Smooth muscle cell (in vitro differentiated cells): ENCODE results near the gene KDELR1. TPM values are rescaled to one million over a fixed set of nuclear protein-coding genes. Genes with fewer than 3 reads are reported as not detected.

Experiments
- DNase-seq: peaks from one replicate; lab custom pipeline; 2025; ENCODE audit not compliant: unreplicated experiment; lab: John Stamatoyannopoulos, UW
- H2AFZ ChIP-seq: fragments of 200-600 bp; sonication (generic); 2 replicates; pipeline ENCODE4 v1.6.0; 2016; ENCODE audit warnings: antibody characterized with exemption, low read depth, mild to moderate bottlenecking
- H3F3A ChIP-seq: fragments of 200-600 bp; sonication (generic); 2 replicates; pipeline ENCODE4 v1.6.0; 2017; ENCODE audit warnings: antibody characterized with exemption, low read depth
- H3K27ac ChIP-seq: fragments of 200-600 bp; sonication (generic); 2 replicates; pipeline ENCODE4 v1.5.1; 2016; ENCODE audit warnings: low read depth, mild to moderate bottlenecking
- H3K27me3 ChIP-seq: fragments of 200-600 bp; sonication (generic); 2 replicates; pipeline ENCODE4 v1.6.1; 2016; ENCODE audit warnings: low read depth, mild to moderate bottlenecking
- H3K36me3 ChIP-seq: fragments of 200-600 bp; sonication (generic); 2 replicates; pipeline ENCODE4 v1.5.1; 2016; ENCODE audit warnings: low read depth
- H3K4me1 ChIP-seq: fragments of 200-600 bp; sonication (generic); 2 replicates; pipeline ENCODE4 v1.5.1; 2016; ENCODE audit warnings: low read depth
- H3K4me2 ChIP-seq: fragments of 200-600 bp; sonication (generic); 2 replicates; pipeline ENCODE4 v1.6.0; 2016; ENCODE audit warnings: mild to moderate bottlenecking
- H3K4me3 ChIP-seq: fragments of 200-600 bp; sonication (generic); 2 replicates; pipeline ENCODE4 v1.5.1; 2016; ENCODE audit warnings: mild to moderate bottlenecking
- H3K79me2 ChIP-seq: fragments of 200-600 bp; sonication (generic); 2 replicates; pipeline ENCODE4 v1.6.0; 2016; ENCODE audit warnings: low read depth, mild to moderate bottlenecking
- H3K9ac ChIP-seq: fragments of 200-600 bp; sonication (generic); 2 replicates; pipeline ENCODE4 v1.6.0; 2016; ENCODE audit warnings: low read depth
- H3K9me3 ChIP-seq: fragments of 200-600 bp; sonication (generic); replicated peaks from 2 replicates; pipeline ENCODE4 v1.5.1; 2016; ENCODE audit warnings: low read depth
- H4K20me1 ChIP-seq: fragments of 200-600 bp; sonication (generic); 2 replicates; pipeline ENCODE4 v1.6.0; 2016; ENCODE audit warnings: low read depth
- CTCF ChIP-seq: fragments of 200-600 bp; sonication (generic); IDR thresholded peaks from 2 replicates; pipeline ENCODE4 v1.5.1; 2017; ENCODE audit warnings: borderline replicate concordance, mild to moderate bottlenecking, antibody characterized with exemption; ENCODE audit not compliant: insufficient read depth, poor library complexity, severe bottlenecking
- WGBS: methylation state at CpG from one replicate; pipeline ENCODE4 v1.1.7; 2016; ENCODE audit warnings: low lambda C conversion rate; 5-methylcytosine and 5-hydroxymethylcytosine counted together
- polyA plus RNA-seq: library from polyadenylated mRNA; unstranded; fragments of >200 nt; fragmentation: Nextera tagmentation; extraction: Ambion mirVana; gene quantifications from 2 replicates; pipeline ENCODE4 v1.2.1, GENCODE V29; 2016
- total RNA-seq: library from RNA; depleted of rRNA; stranded (reverse); fragments of >200 nt; gene quantifications from 2 replicates; pipeline ENCODE4 v1.2.3, GENCODE V29; 2014

KDELR1 gene
- total and polyA plus RNA-seq, 2 experiments from 2014 or later, result 239 to 315 TPM

GRCh38 chr19:48333467-48334384 is 57.6 kb downstream of the KDELR1 start:
- peak; percentile 72 for DNase-seq
- peak overlapping the region; percentile 3 for H3K27ac ChIP-seq
- WGBS, result 12% methylated on average over 29 of the region's 54 CpGs

GRCh38 chr19:48332662-48333466 is 58.5 kb downstream of the KDELR1 start:
- H3K4me1 ChIP-seq, result no peaks in the 10 kb centered on the region
- no peaks in the 10 kb centered on the region for H3K27me3 ChIP-seq
- DNase-seq, result peak; percentile 52
- no peaks in the 10 kb centered on the region for H3K9me3 ChIP-seq
- H3K4me2 ChIP-seq, result peak overlapping the region; percentile 83
- peak overlapping the region; percentile 59 for H3K4me3 ChIP-seq
- peaks cover 8% of the 10 kb centered on the region for H4K20me1 ChIP-seq
- no peaks in the 10 kb centered on the region for H3K36me3 ChIP-seq
- WGBS, result 10% methylated on average over 25 of the region's 25 CpGs
- peak overlapping the region; percentile 3 for H3K27ac ChIP-seq
- no peaks in the 10 kb centered on the region for H3K79me2 ChIP-seq
- H3K9ac ChIP-seq, result no peak overlapping the region
- H3F3A ChIP-seq, result peaks cover 19% of the 10 kb centered on the region
- no peak for TF ChIP-seq CTCF
- no peak overlapping the region for H2AFZ ChIP-seq

More at GRCh38 chr19:48333467-48334384, 57.6 kb downstream of the KDELR1 start:
- peak overlapping the region; percentile 59 for H3K4me3 ChIP-seq
- peaks cover 7% of the 10 kb centered on the region for H4K20me1 ChIP-seq
- no peaks in the 10 kb centered on the region for H3K4me1 ChIP-seq
- no peaks in the 10 kb centered on the region for H3K27me3 ChIP-seq
- H3K79me2 ChIP-seq, result no peaks in the 10 kb centered on the region
- H3K9ac ChIP-seq, result no peak overlapping the region
- no peaks in the 10 kb centered on the region for H3K9me3 ChIP-seq
- H3F3A ChIP-seq, result peaks cover 19% of the 10 kb centered on the region
- TF ChIP-seq CTCF, result peak; percentile 78
- peak overlapping the region; percentile 91 for H2AFZ ChIP-seq
- H3K4me2 ChIP-seq, result peak overlapping the region; percentile 83
- H3K36me3 ChIP-seq, result no peaks in the 10 kb centered on the region

Other genes with a start within 250 kb of the KDELR1 start
- gene LIG1, start 221.2 kb downstream of the KDELR1 start, total RNA-seq, result 9.8 and 16.5 TPM in 2 replicates
- gene LIG1, start 221.2 kb downstream of the KDELR1 start, polyA plus RNA-seq, result 26.1 and 38.5 TPM in 2 replicates
- 0.18 and 1.3 TPM in 2 replicates for gene ZSWIM9, start 220.9 kb downstream of the KDELR1 start, total RNA-seq
- gene ZSWIM9, start 220.9 kb downstream of the KDELR1 start, polyA plus RNA-seq, result 1.3 and 1.6 TPM in 2 replicates
- gene CARD8, start 135.6 kb downstream of the KDELR1 start, total RNA-seq, result 17.7 and 30.0 TPM in 2 replicates
- 9.0 and 9.3 TPM in 2 replicates for gene CARD8, start 135.6 kb downstream of the KDELR1 start, polyA plus RNA-seq
- gene ZNF114, start 121.5 kb downstream of the KDELR1 start, total RNA-seq, result 0.22 and 1.5 TPM in 2 replicates
- 0.67 and 3.2 TPM in 2 replicates for gene ZNF114, start 121.5 kb downstream of the KDELR1 start, polyA plus RNA-seq
- gene EMP3, start 66.0 kb downstream of the KDELR1 start, total RNA-seq, result 74.5 and 95.2 TPM in 2 replicates
- gene EMP3, start 66.0 kb downstream of the KDELR1 start, polyA plus RNA-seq, result 424 and 458 TPM in 2 replicates
- 3.0 and 3.8 TPM in 2 replicates for gene TMEM143, start 27.6 kb downstream of the KDELR1 start, total RNA-seq
- gene TMEM143, start 27.6 kb downstream of the KDELR1 start, polyA plus RNA-seq, result 11.2 and 18.7 TPM in 2 replicates
- not detected in 2 replicates for gene SYNGR4, start 27.2 kb downstream of the KDELR1 start, total RNA-seq
- gene SYNGR4, start 27.2 kb downstream of the KDELR1 start, polyA plus RNA-seq, result 0.98 TPM in 1 of 2 replicates, not detected in the other
- gene GRIN2D, start 2.1 kb upstream of the KDELR1 start, total RNA-seq, result 3.5 and 4.0 TPM in 2 replicates
- gene GRIN2D, start 2.1 kb upstream of the KDELR1 start, polyA plus RNA-seq, result 10.7 and 12.7 TPM in 2 replicates
- gene GRWD1, start 54.4 kb upstream of the KDELR1 start, total RNA-seq, result 11.7 and 22.1 TPM in 2 replicates
- 23.6 and 25.7 TPM in 2 replicates for gene GRWD1, start 54.4 kb upstream of the KDELR1 start, polyA plus RNA-seq
- 1.2 and 1.8 TPM in 2 replicates for gene KCNJ14, start 64.0 kb upstream of the KDELR1 start, total RNA-seq
- 1.7 and 2.0 TPM in 2 replicates for gene KCNJ14, start 64.0 kb upstream of the KDELR1 start, polyA plus RNA-seq
- gene CYTH2, start 77.8 kb upstream of the KDELR1 start, total RNA-seq, result 44.5 and 49.7 TPM in 2 replicates
- 62.1 and 95.0 TPM in 2 replicates for gene CYTH2, start 77.8 kb upstream of the KDELR1 start, polyA plus RNA-seq
- 1.1 and 3.1 TPM in 2 replicates for gene LMTK3, start 120.3 kb upstream of the KDELR1 start, total RNA-seq
- 0.66 and 1.8 TPM in 2 replicates for gene LMTK3, start 120.3 kb upstream of the KDELR1 start, polyA plus RNA-seq
- 1.7 TPM in 1 of 2 replicates, not detected in the other for gene SULT2B1, start 160.6 kb upstream of the KDELR1 start, total RNA-seq
- gene SULT2B1, start 160.6 kb upstream of the KDELR1 start, polyA plus RNA-seq, result 0.13 and 2.3 TPM in 2 replicates
- gene SPACA4, start 215.2 kb upstream of the KDELR1 start, total RNA-seq, result not detected in 2 replicates
- 0.43 TPM in 1 of 2 replicates, not detected in the other for gene SPACA4, start 215.2 kb upstream of the KDELR1 start, polyA plus RNA-seq
- gene FAM83E, start 223.5 kb upstream of the KDELR1 start, total RNA-seq, result 0.49 and 0.72 TPM in 2 replicates
- gene FAM83E, start 223.5 kb upstream of the KDELR1 start, polyA plus RNA-seq, result 0.49 and 2.0 TPM in 2 replicates
- 1,279 and 1,519 TPM in 2 replicates for gene RPL18, start 227.6 kb upstream of the KDELR1 start, total RNA-seq
- gene RPL18, start 227.6 kb upstream of the KDELR1 start, polyA plus RNA-seq, result 666 and 762 TPM in 2 replicates
- 4.0 and 8.2 TPM in 2 replicates for gene SPHK2, start 228.0 kb upstream of the KDELR1 start, total RNA-seq
- gene SPHK2, start 228.0 kb upstream of the KDELR1 start, polyA plus RNA-seq, result 9.3 and 13.8 TPM in 2 replicates
- gene DBP, start 245.8 kb upstream of the KDELR1 start, total RNA-seq, result 3.5 and 4.5 TPM in 2 replicates
- 6.9 and 11.3 TPM in 2 replicates for gene DBP, start 245.8 kb upstream of the KDELR1 start, polyA plus RNA-seq